A549 (cell line): ENCODE data around the gene PXDN. TPM values are rescaled to one million over a fixed set of nuclear protein-coding genes. Genes with fewer than 3 reads are reported as not detected.

Experiments
- ATAC-seq, 2 experiments: fragments of 200-7000 bp in 1 of 2; fragments of >200 bp in 1 of 2; cut with Nextera tagmentation in 1 of 2; cut with Tn5 transposase in 1 of 2; 3 replicates each; pipeline versions ENCODE4 v1.8.0 to v1.9.1; 2018 to 2020; ENCODE audit warnings: mild to moderate bottlenecking in 1 of 2, moderate library complexity in 1 of 2
- CTCF ChIA-PET: fragments of 300-600 bp; sonication (Branson Sonifier 250); formaldehyde crosslinking; extraction: SDS; loops from one replicate; lab custom pipeline; 2021; ENCODE audit warnings: antibody characterized with exemption, inconsistent platforms; lab: Yijun Ruan, JAX
- POLR2A ChIA-PET: fragments of 350-600 bp; formaldehyde crosslinking; extraction: SDS; loops from one replicate; lab custom pipeline; 2021; ENCODE audit warnings: antibody characterized with exemption, inconsistent platforms; lab: Yijun Ruan, JAX
- DNase-seq, 2 experiments: peaks; one replicate each; pipeline versions ENCODE4 v3.0.0 to v3.0.0-alpha.2; 2011 to 2016; ENCODE audit warnings: low read depth in 1 of 2, low spot score in 1 of 2
- FAIRE-seq: peaks from 2 replicates; lab custom pipeline; 2011; peaks lifted over from hg19 to GRCh38; lab: Jason Lieb, UNC
- H3K27ac ChIP-seq, 2 experiments: fragments of >200 bp; sonication (Bioruptor Twin); formaldehyde crosslinking; 3 replicates each; pipeline ENCODE4 v1.5.1; 2016 to 2017
- H3K4me1 ChIP-seq: fragments of >200 bp; sonication (Bioruptor Twin); formaldehyde crosslinking; 3 replicates; pipeline ENCODE4 v1.6.1; 2016
- H3K4me2 ChIP-seq: fragments of >200 bp; sonication (Bioruptor Twin); formaldehyde crosslinking; 3 replicates; pipeline ENCODE4 v1.6.1; 2016
- H3K4me3 ChIP-seq: fragments of >200 bp; sonication (Bioruptor Twin); formaldehyde crosslinking; 3 replicates; pipeline ENCODE4 v1.5.1; 2016
- H3K9me3 ChIP-seq: fragments of >200 bp; sonication (Bioruptor Twin); formaldehyde crosslinking; 3 replicates; pipeline ENCODE4 v1.6.1; 2016
- ATOH8 ChIP-seq: fragments of 250-450 bp; sonication (Bioruptor Pico); IDR thresholded peaks from 2 replicates; pipeline ENCODE4 v1.5.0; 2020; ENCODE audit warnings: low read depth, mild to moderate bottlenecking, moderate library complexity
- BHLHE40 ChIP-seq: IDR thresholded peaks from 2 replicates; pipeline ENCODE4 v1.6.1; 2012; ENCODE audit warnings: low read depth, low read length, inconsistent platforms
- CBX2 ChIP-seq: fragments of 200-600 bp; sonication (generic); IDR thresholded peaks from 2 replicates; pipeline ENCODE4 v1.6.1; 2016; ENCODE audit warnings: low read depth, mild to moderate bottlenecking, borderline replicate concordance
- CBX8 ChIP-seq: fragments of 200-600 bp; sonication (generic); IDR thresholded peaks from 2 replicates; pipeline ENCODE4 v1.6.1; 2016
- EHMT2 ChIP-seq: fragments of 200-600 bp; sonication (generic); IDR thresholded peaks from 2 replicates; pipeline ENCODE4 v1.6.1; 2016; ENCODE audit warnings: antibody characterized with exemption, low read depth, mild to moderate bottlenecking, moderate library complexity
- EP300 ChIP-seq, 2 experiments: fragments of >200 bp; sonication (Bioruptor Twin); formaldehyde crosslinking; IDR thresholded peaks; 2 replicates in 1 of 2; 3 replicates in 1 of 2; pipeline ENCODE4 v1.6.1; 2016 to 2017
- FOSB ChIP-seq: fragments of 250-450 bp; sonication (Bioruptor Pico); IDR thresholded peaks from 2 replicates; pipeline ENCODE4 v1.5.0; 2020; ENCODE audit warnings: mild to moderate bottlenecking, moderate library complexity
- FOXS1 ChIP-seq: fragments of 250-450 bp; sonication (Bioruptor Pico); IDR thresholded peaks from 2 replicates; pipeline ENCODE4 v1.5.0; 2020; ENCODE audit warnings: mild to moderate bottlenecking, moderate library complexity
- GATA3 ChIP-seq: IDR thresholded peaks from 2 replicates; pipeline ENCODE4 v1.6.1; 2012; ENCODE audit warnings: borderline replicate concordance
- HDAC2 ChIP-seq: fragments of 200-600 bp; sonication (generic); IDR thresholded peaks from 2 replicates; pipeline ENCODE4 v1.6.1; 2016
- HES2 ChIP-seq: fragments of >200 bp; sonication (Bioruptor Twin); formaldehyde crosslinking; IDR thresholded peaks from 2 replicates; pipeline ENCODE4 v1.6.1; 2016
- HOXB13 ChIP-seq: fragments of 250-450 bp; sonication (Bioruptor Pico); IDR thresholded peaks from 2 replicates; pipeline ENCODE4 v1.5.0; 2020; ENCODE audit warnings: low read depth, mild to moderate bottlenecking, moderate library complexity
- HOXB5 ChIP-seq: fragments of 250-450 bp; sonication (Bioruptor Pico); IDR thresholded peaks from 2 replicates; pipeline ENCODE4 v1.5.0; 2020; ENCODE audit warnings: mild to moderate bottlenecking, moderate library complexity
- JUN ChIP-seq, 2 experiments: fragments of >200 bp; sonication (Bioruptor Twin); formaldehyde crosslinking; IDR thresholded peaks; 2 replicates in 1 of 2; 3 replicates in 1 of 2; pipeline ENCODE4 v1.6.1; 2016 to 2017
- JUNB ChIP-seq: fragments of >200 bp; sonication (Bioruptor Twin); formaldehyde crosslinking; IDR thresholded peaks from 2 replicates; pipeline ENCODE4 v1.6.1; 2016
- KDM5A ChIP-seq: fragments of 200-600 bp; sonication (generic); IDR thresholded peaks from 2 replicates; pipeline ENCODE4 v1.6.1; 2016; ENCODE audit warnings: antibody characterized with exemption, mild to moderate bottlenecking
- MAFK ChIP-seq: fragments of 450-650 bp; IDR thresholded peaks from 2 replicates; pipeline ENCODE4 v1.6.1; 2014; ENCODE audit not compliant: partially characterized antibody
- MAX ChIP-seq: IDR thresholded peaks from 2 replicates; pipeline ENCODE4 v1.6.1; 2012
- MAZ ChIP-seq: fragments of 150-350 bp; IDR thresholded peaks from 2 replicates; pipeline ENCODE4 v1.6.1; 2014; ENCODE audit warnings: antibody characterized with exemption, low read depth, low read length, borderline replicate concordance
- MYC ChIP-seq: IDR thresholded peaks from 2 replicates; pipeline ENCODE4 v1.6.1; 2012; ENCODE audit warnings: mild to moderate bottlenecking, inconsistent platforms, low read length, improper control_type of control experiment, borderline replicate concordance
- NPAS2 ChIP-seq: fragments of 250-450 bp; sonication (Bioruptor Pico); IDR thresholded peaks from 2 replicates; pipeline ENCODE4 v1.8.0; 2022; ENCODE audit warnings: mild to moderate bottlenecking, moderate library complexity, borderline replicate concordance
- PBX3 ChIP-seq: IDR thresholded peaks from 2 replicates; pipeline ENCODE4 v1.6.1; 2012
- POLR2A ChIP-seq: IDR thresholded peaks from 2 replicates; pipeline ENCODE4 v1.6.1; 2012; ENCODE audit warnings: mild to moderate bottlenecking, low read length
- RAD21 ChIP-seq, 2 experiments: fragments of >200 bp in 1 of 2; sonication (Bioruptor Twin) in 1 of 2; formaldehyde crosslinking in 1 of 2; IDR thresholded peaks in 1 of 2; conservative IDR thresholded peaks in 1 of 2; 2 replicates in 1 of 2; 3 replicates in 1 of 2; pipeline ENCODE4 v1.6.1; 2012 to 2018; ENCODE audit warnings: inconsistent platforms in 1 of 2
- RCOR1 ChIP-seq: fragments of 150-350 bp; IDR thresholded peaks from 2 replicates; pipeline ENCODE4 v1.6.1; 2014; ENCODE audit warnings: antibody characterized with exemption, low read length, low read depth
- SMC3 ChIP-seq: fragments of >200 bp; sonication (Bioruptor Twin); formaldehyde crosslinking; IDR thresholded peaks from 3 replicates; pipeline ENCODE4 v1.6.1; 2018; ENCODE audit warnings: inconsistent platforms
- SREBF2 ChIP-seq: fragments of 450-650 bp; IDR thresholded peaks from 2 replicates; pipeline ENCODE4 v1.6.1; 2014; ENCODE audit warnings: mild to moderate bottlenecking, moderate library complexity
- TFCP2L1 ChIP-seq: fragments of 250-450 bp; sonication (Bioruptor Pico); IDR thresholded peaks from 2 replicates; pipeline ENCODE4 v1.5.0; 2021; ENCODE audit warnings: mild to moderate bottlenecking
- TP53 ChIP-seq: fragments of 250-450 bp; sonication (Bioruptor Pico); IDR thresholded peaks from 2 replicates; pipeline ENCODE4 v1.5.0; 2021; ENCODE audit warnings: mild to moderate bottlenecking, moderate library complexity
- ZC3H11A ChIP-seq: fragments of 450-650 bp; IDR thresholded peaks from 2 replicates; pipeline ENCODE4 v1.6.1; 2014; ENCODE audit warnings: antibody characterized with exemption, mild to moderate bottlenecking
- ZNF302 ChIP-seq: fragments of 250-450 bp; sonication (Bioruptor Pico); IDR thresholded peaks from 2 replicates; pipeline ENCODE4 v1.9.0; 2021; ENCODE audit warnings: inconsistent platforms, mild to moderate bottlenecking, moderate library complexity
- ZSCAN20 ChIP-seq: fragments of 250-450 bp; sonication (Bioruptor Pico); IDR thresholded peaks from 2 replicates; pipeline ENCODE4 v1.8.0; 2022; ENCODE audit warnings: mild to moderate bottlenecking, moderate library complexity
- WGBS: methylation state at CpG from one replicate; pipeline ENCODE4 v1.1.6; 2017; ENCODE audit errors: missing lambda C conversion rate; 5-methylcytosine and 5-hydroxymethylcytosine counted together
- polyA plus RNA-seq, 4 experiments: library from polyadenylated mRNA; depleted of rRNA in 3 of 4; stranded (reverse); fragments of >200 nt; fragmentation: RNase III in 1 of 4; extraction: RNeasy Plus Mini Kit Qiagen cat#74134 plus additional on column Dnase treatment in 1 of 4; gene quantifications; 2 replicates in 3 of 4; 3 replicates in 1 of 4; pipeline ENCODE4 v1.2.3, GENCODE V29; 2011 to 2017

Gene PXDN
- polyA plus RNA-seq, 2 of the 4 experiments (the other 2 are of a cell fraction) = 3.7 to 7.3 TPM

GRCh38 chr2:1606046-1606400 is 138.3 kb downstream of the PXDN start:
- Histone ChIP-seq H3K9me3 (peaks cover 4% of the 10 kb centered on the region; the same call in 1 of the 3 replicates), H3K4me3 (no peak overlapping the region), H3K4me1 (no peaks in the 10 kb centered on the region), H3K4me2 (no peak overlapping the region), H3K27ac (no peak overlapping the region)
- CTCF ChIA-PET = interaction anchor here (0.9 to 1.5 kb wide), 2 partner anchors 56 to 136 kb away, joined by 3 to 4 read pairs; no protein-coding TSS in a partner anchor
- TF ChIP-seq HES2 (no peak), RAD21 (conservative IDR thresholded peaks at IDR 0.05 in 1 of 2, IDR thresholded peaks at IDR 0.05 in 1 of 2) (no peak), MAFK (no peak), ZSCAN20 (CRISPR knock-in tag) (no peak), MYC (no peak), TP53 (CRISPR knock-in tag) (no peak), KDM5A (no peak), CBX8 (no peak)
- POLR2A ChIA-PET = no interaction called here
- no peak; a peak in 2 of 6 replicates for ATAC-seq
- no peak for DNase-seq
- 65% methylated on average over 14 of the region's 14 CpGs for WGBS
- FAIRE-seq = no peak

- Histone ChIP-seq H3K4me2 (no peak overlapping the region), H3K9me3 (peaks cover 4% of the 10 kb centered on the region; the same call in 1 of the 3 replicates), H3K4me1 (peaks cover 5% of the 10 kb centered on the region; the same call in 1 of the 3 replicates), H3K4me3 (no peak overlapping the region), H3K27ac (no peak overlapping the region)
- DNase-seq (no peak), FAIRE-seq (no peak), ATAC-seq (peak in 1 of 2 experiments; percentile 43; a peak in 3 of 6 replicates)
- ChIA-PET POLR2A (no interaction called here), CTCF (interaction anchor here (0.9 kb wide), 1 partner anchor 137 kb away, joined by 4 read pairs; no protein-coding TSS in a partner anchor)
- WGBS = 56% methylated on average over 32 of the region's 32 CpGs
- TF ChIP-seq HDAC2 = no peak
- no peak for TF ChIP-seq RAD21 (conservative IDR thresholded peaks at IDR 0.05 in 1 of 2, IDR thresholded peaks at IDR 0.05 in 1 of 2)
- no peak for TF ChIP-seq POLR2A
- no peak for TF ChIP-seq HOXB13
- TF ChIP-seq MAZ = no peak
- no peak for TF ChIP-seq MYC
- TF ChIP-seq NPAS2 (CRISPR knock-in tag) = no peak
- no peak for TF ChIP-seq SREBF2
- TF ChIP-seq ATOH8 (CRISPR knock-in tag) = no peak
- no peak for TF ChIP-seq TP53 (CRISPR knock-in tag)
- TF ChIP-seq MAX = no peak
- TF ChIP-seq JUN (IDR thresholded peaks at IDR 0.05) = no peak
- TF ChIP-seq MAFK = no peak
- TF ChIP-seq FOXS1 (CRISPR knock-in tag) = no peak
- no peak for TF ChIP-seq CBX2
- no peak for TF ChIP-seq RCOR1
- no peak for TF ChIP-seq GATA3
- TF ChIP-seq HOXB5 (CRISPR knock-in tag) = no peak
- TF ChIP-seq EP300 (IDR thresholded peaks at IDR 0.05) = no peak
Measured at GRCh38 chr2:1605102-1606045, 138.9 kb downstream of the PXDN start.

GRCh38 chr2:1603521-1603920 is 140.8 kb downstream of the PXDN start:
- DNase-seq (no peak), ATAC-seq (no peak), FAIRE-seq (no peak)
- TF ChIP-seq JUNB = no peak
- no peak for TF ChIP-seq SREBF2
- no peak for TF ChIP-seq TFCP2L1 (CRISPR knock-in tag)
- no peak for TF ChIP-seq BHLHE40
- TF ChIP-seq ZNF302 (CRISPR knock-in tag) = no peak
- no peak for TF ChIP-seq MAFK
- no peak for TF ChIP-seq PBX3
- TF ChIP-seq FOSB (CRISPR knock-in tag) = no peak
- TF ChIP-seq ATOH8 (CRISPR knock-in tag) = no peak
- no peak for TF ChIP-seq KDM5A
- TF ChIP-seq EHMT2 = no peak
- no peak for TF ChIP-seq MAZ
- TF ChIP-seq SMC3 = no peak
- no peak for TF ChIP-seq ZC3H11A
- TF ChIP-seq NPAS2 (CRISPR knock-in tag) = no peak
- Histone ChIP-seq H3K4me2 (no peak overlapping the region), H3K4me3 (no peak overlapping the region), H3K4me1 (peaks cover 5% of the 10 kb centered on the region; the same call in 1 of the 3 replicates), H3K27ac (no peak overlapping the region), H3K9me3 (peaks cover 4% of the 10 kb centered on the region; the same call in 1 of the 3 replicates)
- ChIA-PET POLR2A (no interaction called here), CTCF (no interaction called here)
- 83% methylated on average over 11 of the region's 15 CpGs for WGBS
